ENCODE results near the gene ZNF419.

GRCh38 chr19:57441979-57442752 lies 45.4 kb upstream of the ZNF419 start:
- TF ChIP-seq RAD21 (IDR thresholded peaks at IDR 0.05; ENCODE audit: low read depth) (no peak), EP300 (IDR thresholded peaks at IDR 0.05; ENCODE audit: borderline replicate concordance) (no peak), CEBPB (IDR thresholded peaks at IDR 0.05) (no peak), FOXM1 (IDR thresholded peaks at IDR 0.05; ENCODE audit: borderline replicate concordance, low read depth) (no peak), TCF12 (IDR thresholded peaks at IDR 0.05; ENCODE audit: low read depth) (no peak), NFIC (IDR thresholded peaks at IDR 0.05) (no peak)

Measured in Ishikawa (cell line).